DND-41 (cell line): Measurements from ENCODE around the gene MAML3.

Experiments
- ATAC-seq: fragments of 200-7000 bp; cut with Tn5 transposase; 3 replicates; pipeline ENCODE4 v1.9.1; 2021; ENCODE audit warnings: low read depth; ENCODE audit not compliant: insufficient read depth
- DNase-seq: peaks from one replicate; pipeline ENCODE4 v3.0.0-alpha.2; 2020
- H2AFZ ChIP-seq: 2 replicates; pipeline ENCODE4 v1.6.0; 2012; ENCODE audit warnings: low read depth, low read length
- H3K27ac ChIP-seq: 2 replicates; pipeline ENCODE4 v1.5.1; 2012; ENCODE audit warnings: low read length, inconsistent platforms
- H3K27me3 ChIP-seq: fragments of 200-600 bp; sonication (generic); 2 replicates; pipeline ENCODE4 v1.6.0; 2012; ENCODE audit warnings: low read length, mild to moderate bottlenecking, inconsistent platforms; ENCODE audit not compliant: insufficient read depth, poor library complexity
- H3K36me3 ChIP-seq: 2 replicates; pipeline ENCODE4 v1.5.1; 2012; ENCODE audit warnings: low read length, inconsistent platforms; ENCODE audit not compliant: insufficient read depth
- H3K4me1 ChIP-seq: 2 replicates; pipeline ENCODE4 v1.5.1; 2012; ENCODE audit warnings: mild to moderate bottlenecking, low read length; ENCODE audit not compliant: insufficient read depth
- H3K4me2 ChIP-seq: 2 replicates; pipeline ENCODE4 v1.6.0; 2012; ENCODE audit warnings: mild to moderate bottlenecking, moderate library complexity, low read length, inconsistent platforms; ENCODE audit not compliant: insufficient read depth
- H3K4me3 ChIP-seq, 2 experiments: fragments of 200-600 bp in 1 of 2; shearing (Covaris generic) in 1 of 2; 2 replicates each; pipeline ENCODE4 v1.5.1; 2012 to 2016; ENCODE audit warnings: inconsistent platforms in 2 of 2, low read length in 2 of 2, mild to moderate bottlenecking in 2 of 2, low read depth in 1 of 2, moderate library complexity in 1 of 2
- H3K79me2 ChIP-seq: 2 replicates; pipeline ENCODE4 v1.6.0; 2012; ENCODE audit warnings: low read length, inconsistent platforms; ENCODE audit not compliant: insufficient read depth
- H3K9ac ChIP-seq: 2 replicates; pipeline ENCODE4 v1.6.0; 2012; ENCODE audit warnings: low read depth, mild to moderate bottlenecking, inconsistent platforms, low read length, moderate library complexity
- H3K9me3 ChIP-seq: 2 replicates; pipeline ENCODE4 v1.5.1; 2012; ENCODE audit warnings: low read length, moderate library complexity, mild to moderate bottlenecking, inconsistent platforms; ENCODE audit not compliant: insufficient read depth, severe bottlenecking
- H4K20me1 ChIP-seq: 2 replicates; pipeline ENCODE4 v1.6.0; 2012; ENCODE audit warnings: low read length; ENCODE audit not compliant: insufficient read depth
- EZH2 ChIP-seq: IDR thresholded peaks from 3 replicates; pipeline ENCODE4 v1.6.1; 2012; ENCODE audit warnings: borderline replicate concordance, low read depth, mild to moderate bottlenecking, moderate library complexity, low read length, inconsistent platforms; ENCODE audit not compliant: severe bottlenecking
- TF ChIP-seq, protein P1 (sequence below): IDR thresholded peaks from 2 replicates; pipeline ENCODE4 v1.5.1; 2012; ENCODE audit warnings: borderline replicate concordance, low read length, moderate library complexity, mild to moderate bottlenecking; ENCODE audit not compliant: poor library complexity, severe bottlenecking; ENCODE audit errors: extremely low read depth

MAML3 gene

DNA sequence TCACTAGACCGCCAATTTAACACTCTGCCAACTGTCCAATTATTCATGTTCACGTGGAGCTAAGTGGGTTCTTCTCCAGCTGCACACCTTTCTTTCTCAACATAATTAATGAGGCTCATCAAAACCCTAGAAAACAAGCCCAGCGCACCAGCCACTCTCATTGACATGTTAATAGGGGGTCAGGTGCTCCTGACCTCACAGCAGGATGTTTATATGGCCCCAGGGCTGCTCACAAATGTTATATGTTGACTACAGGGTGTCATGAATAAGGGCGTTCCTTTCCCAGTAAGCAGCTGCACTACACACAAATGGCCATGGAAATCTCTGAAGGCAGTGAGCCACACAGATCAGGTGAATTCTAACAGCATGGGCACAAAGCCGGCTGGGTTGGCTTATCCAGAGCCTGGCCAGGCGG is 278.6 kb downstream of the MAML3 start:
- Histone ChIP-seq H3K79me2 (no peaks in the 10 kb centered on the region), H3K4me2 (no peak overlapping the region), H3K27me3 (no peaks in the 10 kb centered on the region), H3K4me1 (no peaks in the 10 kb centered on the region), H3K9ac (no peak overlapping the region), H3K4me3 (no peak overlapping the region), H3K27ac (no peak overlapping the region), H4K20me1 (no peaks in the 10 kb centered on the region), H3K36me3 (no peaks in the 10 kb centered on the region), H2AFZ (no peak overlapping the region), H3K9me3 (peaks cover 2% of the 10 kb centered on the region)
- no peak for DNase-seq
- TF ChIP-seq, protein P1, sequence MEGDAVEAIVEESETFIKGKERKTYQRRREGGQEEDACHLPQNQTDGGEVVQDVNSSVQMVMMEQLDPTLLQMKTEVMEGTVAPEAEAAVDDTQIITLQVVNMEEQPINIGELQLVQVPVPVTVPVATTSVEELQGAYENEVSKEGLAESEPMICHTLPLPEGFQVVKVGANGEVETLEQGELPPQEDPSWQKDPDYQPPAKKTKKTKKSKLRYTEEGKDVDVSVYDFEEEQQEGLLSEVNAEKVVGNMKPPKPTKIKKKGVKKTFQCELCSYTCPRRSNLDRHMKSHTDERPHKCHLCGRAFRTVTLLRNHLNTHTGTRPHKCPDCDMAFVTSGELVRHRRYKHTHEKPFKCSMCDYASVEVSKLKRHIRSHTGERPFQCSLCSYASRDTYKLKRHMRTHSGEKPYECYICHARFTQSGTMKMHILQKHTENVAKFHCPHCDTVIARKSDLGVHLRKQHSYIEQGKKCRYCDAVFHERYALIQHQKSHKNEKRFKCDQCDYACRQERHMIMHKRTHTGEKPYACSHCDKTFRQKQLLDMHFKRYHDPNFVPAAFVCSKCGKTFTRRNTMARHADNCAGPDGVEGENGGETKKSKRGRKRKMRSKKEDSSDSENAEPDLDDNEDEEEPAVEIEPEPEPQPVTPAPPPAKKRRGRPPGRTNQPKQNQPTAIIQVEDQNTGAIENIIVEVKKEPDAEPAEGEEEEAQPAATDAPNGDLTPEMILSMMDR: no peak
- TF ChIP-seq EZH2: no peak
- ATAC-seq: no peak

DNA sequence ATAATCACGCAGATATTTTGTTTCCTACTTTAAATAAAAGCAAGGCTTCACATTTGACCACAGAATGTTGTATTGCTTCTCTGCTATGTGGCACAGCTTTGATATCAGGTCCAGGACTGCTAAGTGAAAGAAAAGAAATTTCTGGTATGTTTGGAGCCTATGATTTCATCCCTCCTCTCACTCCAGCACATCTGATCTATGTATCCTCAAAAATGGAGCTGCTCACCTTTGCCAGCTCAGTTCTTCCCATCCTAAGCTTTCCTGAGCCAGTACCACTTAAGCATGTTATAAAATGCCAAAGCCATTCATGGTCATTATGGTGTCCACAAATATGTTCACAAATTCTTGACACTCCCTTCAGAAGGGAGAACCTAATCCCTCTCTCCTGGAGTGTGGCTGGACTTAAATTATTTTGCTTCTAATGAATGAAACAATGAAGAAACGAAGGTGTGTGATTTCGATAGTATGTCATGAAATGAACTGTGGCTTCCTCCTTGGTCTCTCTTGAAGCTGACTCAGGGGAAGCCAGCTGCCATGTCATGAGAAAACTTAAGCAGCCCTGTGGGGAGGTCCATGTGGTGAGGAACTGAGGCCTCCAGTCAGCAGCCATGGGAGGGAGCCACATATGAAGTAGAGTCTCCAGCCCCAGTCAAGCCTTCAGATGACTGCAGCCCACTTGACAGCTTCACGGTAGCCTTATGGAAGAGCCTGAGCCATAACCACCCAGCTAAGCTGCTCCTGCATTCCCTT is 280.7 kb downstream of the MAML3 start:
- H3K4me2 ChIP-seq: no peak overlapping the region
- H3K9me3 ChIP-seq: peaks cover 2% of the 10 kb centered on the region
- no peaks in the 10 kb centered on the region for H3K36me3 ChIP-seq
- no peaks in the 10 kb centered on the region for H3K27me3 ChIP-seq
- ATAC-seq (peak; percentile 54; the same call in 1 of the 3 replicates), DNase-seq (no peak)
- H2AFZ ChIP-seq: no peak overlapping the region
- no peaks in the 10 kb centered on the region for H4K20me1 ChIP-seq
- no peaks in the 10 kb centered on the region for H3K79me2 ChIP-seq
- H3K4me3 ChIP-seq: no peak overlapping the region
- TF ChIP-seq, protein P1: no peak
- TF ChIP-seq EZH2: no peak
- no peaks in the 10 kb centered on the region for H3K4me1 ChIP-seq
- no peak overlapping the region for H3K27ac ChIP-seq
- H3K9ac ChIP-seq: no peak overlapping the region

DNA sequence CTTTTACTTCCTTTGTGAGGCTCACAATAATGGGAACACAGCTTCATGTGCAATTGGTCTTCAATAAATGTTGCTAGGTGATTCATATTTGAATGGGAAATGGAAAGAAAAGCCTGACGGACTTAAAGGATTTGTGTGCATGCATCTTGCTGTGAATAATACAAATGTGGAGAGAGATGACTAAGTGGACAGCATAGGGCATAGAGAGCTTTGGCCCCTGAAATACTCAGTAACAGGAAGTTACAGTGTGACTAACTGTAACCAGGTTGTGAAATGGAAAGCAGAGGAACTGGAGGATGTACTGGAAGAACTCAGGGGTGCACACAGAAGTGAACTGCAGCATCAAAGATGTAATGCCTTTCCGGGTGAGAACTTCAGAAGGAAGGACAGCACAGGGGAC is 281.7 kb downstream of the MAML3 start:
- H3K9me3 ChIP-seq: peaks cover 2% of the 10 kb centered on the region
- H3K9ac ChIP-seq: no peak overlapping the region
- H3K27ac ChIP-seq: no peak overlapping the region
- no peak overlapping the region for H3K4me3 ChIP-seq
- H3K4me1 ChIP-seq: no peaks in the 10 kb centered on the region
- H3K36me3 ChIP-seq: no peaks in the 10 kb centered on the region
- no peaks in the 10 kb centered on the region for H3K27me3 ChIP-seq
- no peak for TF ChIP-seq EZH2
- TF ChIP-seq, protein P1: no peak
- ATAC-seq (no peak), DNase-seq (no peak)
- H4K20me1 ChIP-seq: no peaks in the 10 kb centered on the region
- no peak overlapping the region for H3K4me2 ChIP-seq
- H3K79me2 ChIP-seq: no peaks in the 10 kb centered on the region
- no peak overlapping the region for H2AFZ ChIP-seq
